HG03521 (cell line): ENCODE measurements around the gene IL4R.
"Not testable (repeated sequence)": the region's sequence is repeated elsewhere in the genome, so short reads cannot be mapped to it uniquely, and the experiment has no call there.

Source experiments
- ATAC-seq: cut with Tn5 transposase; IDR thresholded peaks from one replicate; pipeline ENCODE4 v1.9.1; 2021; ENCODE audit warnings: mild to moderate bottlenecking, moderate library complexity; ENCODE audit not compliant: unreplicated experiment

IL4R gene

GRCh38 chr16:27327586-27327915 is 13.8 kb downstream of the IL4R start:
- no peak for ATAC-seq

GRCh38 chr16:27328937-27329336 is 15.2 kb downstream of the IL4R start:
- ATAC-seq: no peak

DNA sequence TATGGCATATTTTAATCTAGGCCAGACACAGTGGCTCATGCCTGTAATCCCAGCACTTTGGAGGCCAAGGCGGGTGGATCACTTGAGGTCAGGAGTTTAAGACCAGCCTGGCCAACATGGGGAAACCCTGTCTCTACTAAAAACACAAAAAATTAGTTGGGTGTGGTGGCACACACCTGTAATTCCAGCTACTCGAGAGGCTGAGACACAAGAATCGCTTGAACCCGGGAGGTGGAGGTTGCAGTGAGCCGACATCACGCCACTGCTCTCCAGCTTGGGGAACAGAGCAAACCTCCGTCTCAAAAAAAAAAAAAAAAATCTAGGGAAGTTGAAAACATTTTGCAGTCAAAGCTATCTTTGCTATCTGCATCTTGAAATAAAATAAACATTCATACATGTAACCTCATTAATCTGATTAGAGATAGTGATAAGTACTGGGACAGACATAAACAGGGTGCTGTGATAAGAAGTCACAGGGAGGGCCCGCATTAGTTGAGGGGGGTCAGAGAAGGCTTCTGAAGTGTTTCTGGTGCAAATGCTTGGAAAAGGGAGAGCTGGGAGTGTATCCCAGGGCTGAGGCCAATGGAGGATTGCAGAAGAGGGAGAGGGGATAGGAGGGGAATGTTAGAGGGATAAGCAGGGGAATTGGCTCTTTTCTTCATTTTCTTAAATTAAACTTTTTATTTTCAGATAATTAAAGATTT is 15.8 kb downstream of the IL4R start:
- not testable (repeated sequence) for ATAC-seq

- ATAC-seq: no peak
Observed at GRCh38 chr16:27330542-27330941, 16.8 kb downstream of the IL4R start.

GRCh38 chr16:27332105-27332504 is 18.3 kb downstream of the IL4R start:
- ATAC-seq: no peak

DNA sequence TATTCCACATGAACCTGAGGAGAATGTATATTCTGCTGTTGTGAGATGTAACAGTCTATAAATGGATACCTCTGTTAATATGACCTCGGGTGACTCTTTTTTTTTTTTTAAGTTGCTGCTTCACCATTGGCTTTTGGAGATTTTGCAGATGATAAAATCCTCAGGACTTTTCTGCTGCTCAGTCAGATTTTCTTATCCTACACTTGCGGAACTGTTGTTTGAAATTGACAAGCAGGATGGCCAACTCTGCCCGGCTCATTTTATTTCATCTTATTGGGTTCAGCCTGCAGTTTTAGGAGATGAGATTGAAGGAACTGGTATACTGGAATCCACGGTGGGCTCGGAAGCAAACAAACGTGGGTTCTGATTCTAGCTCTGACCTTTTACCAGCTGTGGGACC is 19.3 kb downstream of the IL4R start:
- ATAC-seq: no peak

GRCh38 chr16:27333549-27333948 is 19.8 kb downstream of the IL4R start:
- ATAC-seq: no peak

DNA sequence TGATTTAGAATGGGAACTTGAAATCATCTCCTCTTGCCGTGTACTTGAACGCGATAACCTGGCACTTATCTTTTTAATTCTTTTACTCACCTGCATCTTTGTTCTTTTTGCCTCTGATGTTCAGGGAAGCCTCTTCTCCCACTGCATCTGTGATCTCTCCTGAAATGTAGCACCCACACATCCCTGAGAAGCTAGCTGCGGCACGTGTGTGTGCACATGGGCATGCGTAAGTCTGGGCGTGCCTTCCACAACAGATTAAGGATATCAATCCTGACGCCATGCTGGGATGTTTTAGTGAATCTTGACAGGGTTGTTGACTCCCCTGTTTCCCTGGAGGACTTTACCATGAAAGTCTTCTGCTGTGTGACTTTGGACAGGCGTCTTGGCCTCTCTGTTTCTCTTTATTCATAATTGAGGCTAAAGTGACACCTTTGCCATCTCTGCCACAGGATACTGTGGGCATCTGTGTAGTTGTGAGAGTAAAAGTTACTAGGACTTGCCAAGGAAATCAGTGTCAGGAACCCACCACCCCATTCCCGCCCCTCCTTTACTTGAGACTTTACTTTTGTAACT is 20.5 kb downstream of the IL4R start:
- ATAC-seq: no peak

GRCh38 chr16:27334838-27335237 is 21.1 kb downstream of the IL4R start:
- ATAC-seq: no peak

- no peak for ATAC-seq
Observed at GRCh38 chr16:27335349-27336053, 21.7 kb downstream of the IL4R start.

DNA sequence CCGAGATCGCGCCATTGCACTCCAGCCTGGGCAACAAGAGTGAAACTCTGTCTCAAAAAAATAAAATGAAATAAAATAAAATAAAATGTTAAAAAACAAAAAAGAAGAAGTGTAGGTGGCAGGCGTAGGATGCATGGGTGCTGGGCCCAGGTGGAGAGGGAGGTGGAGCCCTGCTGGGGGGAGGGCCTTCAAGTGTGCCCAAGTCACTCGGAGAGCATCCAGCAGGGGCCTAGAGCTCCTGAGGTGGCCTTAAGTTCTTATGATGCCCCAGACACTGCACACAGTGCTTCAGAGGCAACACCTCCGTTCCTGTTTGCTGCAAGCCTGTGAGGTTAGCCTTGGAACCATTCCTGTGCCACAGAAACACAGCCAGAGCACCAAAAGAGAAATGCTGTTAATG is 23.2 kb downstream of the IL4R start:
- ATAC-seq: no peak

- ATAC-seq: no peak
Observed at GRCh38 chr16:27339180-27339579, 25.4 kb downstream of the IL4R start.

- ATAC-seq: no peak
Observed at GRCh38 chr16:27340654-27341053, 26.9 kb downstream of the IL4R start.

DNA sequence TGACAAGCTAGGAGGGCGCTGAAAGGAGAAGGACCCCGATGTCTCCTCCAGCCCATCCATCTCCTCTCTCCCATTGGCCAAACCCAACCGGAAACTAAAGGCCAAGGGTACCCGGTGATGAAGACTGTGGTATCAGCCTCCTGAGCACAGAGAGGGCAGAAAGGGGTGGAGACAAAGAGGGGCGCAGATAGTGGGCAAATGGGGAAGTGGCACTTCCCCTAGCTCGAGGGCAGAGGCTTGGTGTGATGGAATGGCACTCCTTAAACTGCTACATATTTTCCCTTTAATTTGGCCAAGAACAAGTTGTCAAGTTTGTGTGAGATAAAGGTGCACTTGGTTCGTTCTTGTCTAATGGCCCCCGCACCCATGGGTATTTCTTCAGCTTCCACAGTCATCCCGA is 27.8 kb downstream of the IL4R start:
- ATAC-seq: no peak

DNA sequence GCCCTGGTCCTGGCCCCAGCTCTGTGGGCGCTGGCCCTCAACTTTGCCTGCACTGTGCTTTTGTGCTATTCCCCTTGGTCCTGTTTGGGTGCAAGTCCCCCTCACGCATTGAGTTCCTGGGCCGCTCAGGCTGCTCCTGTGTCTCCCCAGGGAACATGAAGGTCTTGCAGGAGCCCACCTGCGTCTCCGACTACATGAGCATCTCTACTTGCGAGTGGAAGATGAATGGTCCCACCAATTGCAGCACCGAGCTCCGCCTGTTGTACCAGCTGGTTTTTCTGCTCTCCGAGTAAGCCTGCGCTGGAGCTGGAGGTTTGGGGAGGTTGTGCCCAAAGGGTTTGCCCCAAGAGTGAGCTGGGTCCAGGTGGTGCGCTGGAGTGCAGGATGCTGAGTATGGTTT is 28.2 kb downstream of the IL4R start:
- no peak for ATAC-seq

- ATAC-seq: no peak
Observed at GRCh38 chr16:27344721-27345120, 30.9 kb downstream of the IL4R start.

- no peak for ATAC-seq
Observed at GRCh38 chr16:27345201-27345600, 31.4 kb downstream of the IL4R start.

DNA sequence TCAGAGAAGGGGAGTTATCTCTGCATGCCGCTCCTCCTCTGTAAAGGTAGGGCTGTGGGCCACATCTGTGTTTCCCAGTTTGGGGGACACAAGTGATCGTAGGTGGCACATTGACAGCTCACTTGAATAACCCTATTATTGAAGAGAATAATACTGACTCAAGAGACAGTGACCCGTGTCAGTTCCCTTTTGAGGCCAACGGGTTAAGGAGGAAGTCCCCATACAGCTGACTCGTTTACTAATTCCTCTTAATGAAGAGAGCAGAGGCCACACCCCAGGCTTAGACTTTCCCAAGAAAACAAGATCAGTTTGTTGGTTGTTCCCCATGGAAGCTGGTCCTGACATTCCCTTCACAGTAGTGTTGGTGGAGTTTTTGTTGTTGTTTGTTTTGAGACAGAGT is 33.0 kb downstream of the IL4R start:
- ATAC-seq: no peak

GRCh38 chr16:27347930-27348685 is 34.3 kb downstream of the IL4R start:
- ATAC-seq: no peak

GRCh38 chr16:27349276-27349675 is 35.5 kb downstream of the IL4R start:
- ATAC-seq: no peak

DNA sequence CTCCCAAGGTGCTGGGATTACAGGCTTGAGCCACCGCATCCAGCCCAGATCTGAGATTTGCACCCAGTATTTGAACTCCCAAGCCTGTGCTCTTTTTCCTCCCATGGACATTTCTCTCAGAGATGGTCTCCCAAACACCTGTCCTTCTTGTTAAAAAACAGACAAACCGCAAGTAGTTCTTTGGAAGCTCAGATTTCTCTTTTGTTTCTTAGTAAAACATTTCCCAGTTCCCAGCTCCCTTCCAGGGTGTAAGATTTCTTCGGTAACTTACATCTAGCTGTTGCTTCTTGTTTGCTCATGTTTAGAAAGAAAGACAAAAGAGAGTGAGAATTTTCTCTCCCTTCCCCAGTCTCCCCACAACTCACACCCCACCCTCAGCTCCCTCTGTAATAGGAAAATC is 36.2 kb downstream of the IL4R start:
- ATAC-seq: no peak

GRCh38 chr16:27351989-27352388 is 38.2 kb downstream of the IL4R start:
- ATAC-seq: no peak
